HepG2 (cell line): ENCODE results near the gene UTP4. TPM values are rescaled to one million over a fixed set of nuclear protein-coding genes. Genes with fewer than 3 reads are reported as not detected.

Experiments used
- ASH2L ChIP-seq: fragments of 300-600, 200-600 bp; sonication (generic); IDR thresholded peaks from 2 replicates; pipeline ENCODE4 v1.7.0; 2017; ENCODE audit warnings: low read depth, mild to moderate bottlenecking, moderate library complexity, mixed read lengths, low read length; ENCODE audit not compliant: insufficient read length
- EEA1 ChIP-seq: sonication (generic); formaldehyde crosslinking; IDR thresholded peaks from 2 replicates; pipeline ENCODE4 v1.5.1; 2020; ENCODE audit warnings: mild to moderate bottlenecking, missing genetic modification reagents, borderline replicate concordance
- HDAC6 ChIP-seq: fragments of 200-600 bp; sonication (generic); IDR thresholded peaks from 2 replicates; pipeline ENCODE4 v1.7.0; 2017; ENCODE audit warnings: mild to moderate bottlenecking, antibody characterized with exemption, low read length, low read depth
- HOXA9 ChIP-seq: sonication (generic); formaldehyde crosslinking; IDR thresholded peaks from 2 replicates; pipeline ENCODE4 v1.8.1; 2022; ENCODE audit warnings: missing genetic modification reagents, mild to moderate bottlenecking, moderate library complexity, borderline replicate concordance
- LRRFIP1 ChIP-seq: sonication (generic); formaldehyde crosslinking; conservative IDR thresholded peaks from 2 replicates; pipeline ENCODE4 v1.4.0; 2020; ENCODE audit warnings: missing genetic modification reagents
- MED1 ChIP-seq: sonication (generic); formaldehyde crosslinking; IDR thresholded peaks from 2 replicates; pipeline ENCODE4 v1.4.0; 2020; ENCODE audit warnings: missing genetic modification reagents
- MED13 ChIP-seq: sonication (generic); formaldehyde crosslinking; IDR thresholded peaks from 2 replicates; pipeline ENCODE4 v1.5.0; 2020; ENCODE audit warnings: missing genetic modification reagents
- MTF1 ChIP-seq: sonication (generic); formaldehyde crosslinking; IDR thresholded peaks from 2 replicates; pipeline ENCODE4 v1.5.0; 2020; ENCODE audit warnings: missing genetic modification reagents
- TFDP2 ChIP-seq: sonication (generic); formaldehyde crosslinking; IDR thresholded peaks from 2 replicates; pipeline ENCODE4 v1.4.0; 2020; ENCODE audit warnings: missing genetic modification reagents
- THYN1 ChIP-seq: sonication (generic); formaldehyde crosslinking; IDR thresholded peaks from 2 replicates; pipeline ENCODE4 v1.8.1; 2023; ENCODE audit warnings: low read depth, mild to moderate bottlenecking, moderate library complexity, missing genetic modification reagents, borderline replicate concordance
- WIZ ChIP-seq: sonication (generic); formaldehyde crosslinking; IDR thresholded peaks from 2 replicates; pipeline ENCODE4 v1.5.1; 2020; ENCODE audit warnings: mild to moderate bottlenecking, missing genetic modification reagents
- ZNF17 ChIP-seq: sonication (generic); formaldehyde crosslinking; IDR thresholded peaks from 2 replicates; pipeline ENCODE4 v1.5.0; 2020; ENCODE audit warnings: mild to moderate bottlenecking, missing genetic modification reagents
- ZNF281 ChIP-seq: sonication (generic); formaldehyde crosslinking; IDR thresholded peaks from 2 replicates; pipeline ENCODE4 v1.4.0; 2020; ENCODE audit warnings: missing genetic modification reagents, borderline replicate concordance
- ZNF431 ChIP-seq: sonication (generic); formaldehyde crosslinking; IDR thresholded peaks from 2 replicates; pipeline ENCODE4 v1.9.0; 2022; ENCODE audit warnings: missing genetic modification reagents, low read depth, mild to moderate bottlenecking, borderline replicate concordance
- ZNF510 ChIP-seq: sonication (generic); formaldehyde crosslinking; IDR thresholded peaks from 2 replicates; pipeline ENCODE4 v1.4.0; 2020; ENCODE audit warnings: low read depth, mild to moderate bottlenecking, missing genetic modification reagents
- ZNF546 ChIP-seq: sonication (generic); formaldehyde crosslinking; conservative IDR thresholded peaks from 2 replicates; pipeline ENCODE4 v1.8.1; 2023; ENCODE audit warnings: mild to moderate bottlenecking, missing genetic modification reagents
- ZNF547 ChIP-seq: sonication (generic); formaldehyde crosslinking; IDR thresholded peaks from 2 replicates; pipeline ENCODE4 v1.5.1; 2020; ENCODE audit warnings: mild to moderate bottlenecking, missing genetic modification reagents
- ZNF550 ChIP-seq: sonication (generic); formaldehyde crosslinking; IDR thresholded peaks from 2 replicates; pipeline ENCODE4 v1.4.0; 2020; ENCODE audit warnings: mild to moderate bottlenecking, missing genetic modification reagents, borderline replicate concordance
- ZNF737 ChIP-seq: sonication (generic); formaldehyde crosslinking; IDR thresholded peaks from 2 replicates; pipeline ENCODE4 v1.5.0; 2020; ENCODE audit warnings: missing genetic modification reagents, mild to moderate bottlenecking, borderline replicate concordance
- polyA plus RNA-seq, 8 experiments: library from polyadenylated mRNA; depleted of rRNA in 3 of 8; stranded (reverse) in 7 of 8; unstranded in 1 of 8; fragments of >200 nt; fragmentation: Illumina TruSeq in 4 of 8; extraction: Trizol in 4 of 8; gene quantifications; 2 replicates each; pipeline versions ENCODE4 v1.2.1 to v1.2.3, GENCODE V29; 2011 to 2016; ENCODE audit warnings: low read depth in 4 of 8, missing spikeins in 1 of 8, mixed read lengths in 1 of 8; ENCODE audit not compliant: insufficient read depth in 1 of 8
- total RNA-seq, 5 experiments: library from RNA; depleted of rRNA; stranded (reverse); fragments of >200 nt; fragmentation: Illumina TruSeq; extraction: Trizol; gene quantifications; 2 replicates each; pipeline ENCODE4 v1.2.3, GENCODE V29; 2016; ENCODE audit warnings: low read depth in 1 of 5
- TF ChIP-seq, protein P1 (sequence below): sonication (generic); formaldehyde crosslinking; IDR thresholded peaks from 2 replicates; pipeline ENCODE4 v1.4.0; 2020; ENCODE audit warnings: mild to moderate bottlenecking, missing genetic modification reagents
- TF ChIP-seq, protein P2 (sequence below): IDR thresholded peaks from 2 replicates; pipeline ENCODE4 v1.6.1; 2016; ENCODE audit warnings: control low read depth

Gene UTP4
- total and polyA plus RNA-seq, 2 of the 13 experiments (the other 11 are each of a cell fraction or from before 2014, with no cell fraction given), result 30.0 to 85.8 TPM

DNA sequence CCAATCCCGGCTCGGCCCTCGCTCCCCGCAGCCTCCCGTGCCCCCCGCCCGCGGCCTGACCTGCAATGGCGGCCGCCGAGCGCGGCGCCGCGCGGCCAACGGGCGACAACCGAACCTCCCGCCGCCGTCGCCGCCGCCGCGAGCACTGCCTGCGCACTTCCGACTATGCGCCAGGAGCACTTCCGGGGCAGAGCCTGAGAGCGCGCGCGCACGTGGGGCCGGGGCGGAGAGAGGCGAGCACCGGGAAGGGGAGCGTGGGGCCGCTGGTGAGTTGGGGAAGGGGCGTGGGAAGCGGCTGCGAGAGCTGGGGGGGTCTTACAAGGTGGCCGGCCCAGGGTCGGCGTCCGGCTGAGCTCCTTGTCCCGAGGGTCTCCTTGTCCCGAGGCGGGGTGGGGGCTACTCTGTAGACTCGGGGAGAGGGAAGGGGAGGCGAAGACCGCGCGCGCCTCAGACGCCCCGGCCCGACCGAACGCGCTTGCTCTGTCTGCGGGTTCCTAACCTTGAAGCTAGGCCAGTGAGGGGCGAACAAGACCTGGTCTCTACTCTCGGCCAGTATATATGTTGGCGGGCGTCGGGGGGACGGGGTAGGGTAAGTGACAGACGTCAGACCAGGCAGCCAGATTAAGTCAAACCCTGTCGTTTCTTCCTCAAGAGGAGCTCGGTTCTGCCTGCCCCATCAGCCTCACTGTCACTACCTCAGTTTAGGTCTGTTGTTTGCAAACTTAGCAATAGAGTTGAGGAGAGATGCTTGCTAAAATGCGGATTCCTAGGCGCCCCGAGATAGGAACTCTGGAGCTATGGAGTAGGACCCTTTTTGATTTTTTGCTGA, at the start of gene UTP4, which contains the start of gene CHTF8 (continued):
- TF ChIP-seq, protein P1, sequence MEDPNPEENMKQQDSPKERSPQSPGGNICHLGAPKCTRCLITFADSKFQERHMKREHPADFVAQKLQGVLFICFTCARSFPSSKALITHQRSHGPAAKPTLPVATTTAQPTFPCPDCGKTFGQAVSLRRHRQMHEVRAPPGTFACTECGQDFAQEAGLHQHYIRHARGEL (CRISPR knock-in tag), result no peak
- peak; percentile 98 for TF ChIP-seq ASH2L
- TF ChIP-seq WIZ (CRISPR knock-in tag), result no peak
- TF ChIP-seq MED1 (CRISPR knock-in tag), result peak; percentile 31; the same call in 1 of the 2 replicates
- no peak for TF ChIP-seq ZNF17 (CRISPR knock-in tag)
- no peak for TF ChIP-seq MED13 (CRISPR knock-in tag)
- no peak; the same call in 1 of the 2 replicates for TF ChIP-seq ZNF547
- TF ChIP-seq HOXA9 (CRISPR knock-in tag), result peak; percentile 93; the same call in 1 of the 2 replicates
- no peak for TF ChIP-seq ZNF550 (CRISPR knock-in tag)
- TF ChIP-seq ZNF737 (CRISPR knock-in tag), result no peak
- no peak; the same call in 1 of the 2 replicates for TF ChIP-seq ZNF281 (CRISPR knock-in tag)
- TF ChIP-seq LRRFIP1 (CRISPR knock-in tag), result no peak
- TF ChIP-seq TFDP2 (CRISPR knock-in tag), result peak; percentile 90
- peak; percentile 58; the same call in 1 of the 2 replicates for TF ChIP-seq ZNF431 (CRISPR knock-in tag)
- TF ChIP-seq THYN1 (CRISPR knock-in tag), result no peak
- TF ChIP-seq HDAC6, result no peak
- TF ChIP-seq ZNF510 (CRISPR knock-in tag), result peak; percentile 72; the same call in 1 of the 2 replicates
- no peak for TF ChIP-seq EEA1 (CRISPR knock-in tag)
- no peak; the same call in 1 of the 2 replicates for TF ChIP-seq MTF1
- peak; percentile 73; the same call in 1 of the 2 replicates for TF ChIP-seq ZNF546
- TF ChIP-seq, protein P2, sequence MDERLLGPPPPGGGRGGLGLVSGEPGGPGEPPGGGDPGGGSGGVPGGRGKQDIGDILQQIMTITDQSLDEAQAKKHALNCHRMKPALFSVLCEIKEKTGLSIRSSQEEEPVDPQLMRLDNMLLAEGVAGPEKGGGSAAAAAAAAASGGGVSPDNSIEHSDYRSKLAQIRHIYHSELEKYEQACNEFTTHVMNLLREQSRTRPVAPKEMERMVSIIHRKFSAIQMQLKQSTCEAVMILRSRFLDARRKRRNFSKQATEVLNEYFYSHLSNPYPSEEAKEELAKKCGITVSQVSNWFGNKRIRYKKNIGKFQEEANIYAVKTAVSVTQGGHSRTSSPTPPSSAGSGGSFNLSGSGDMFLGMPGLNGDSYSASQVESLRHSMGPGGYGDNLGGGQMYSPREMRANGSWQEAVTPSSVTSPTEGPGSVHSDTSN (CRISPR knock-in tag), result no peak
